Endothelial cell of umbilical vein (primary cell): ENCODE data around the gene GPRIN1. TPM values are rescaled to one million over a fixed set of nuclear protein-coding genes. Genes with fewer than 3 reads are reported as not detected.

Experiments
- BruUV-seq: library from RNA; stranded (reverse); fragments of 400-500 nt; replicated peaks from 2 replicates; lab custom pipeline; 2021; lab: Mats Ljungman, UMichigan
- CTCF ChIA-PET: fragments of 300-600, 350-600 bp; sonication (Branson Sonifier 250); formaldehyde crosslinking; loops from one replicate; lab custom pipeline; 2021; ENCODE audit warnings: antibody characterized with exemption, inconsistent platforms; lab: Charles Lee
- POLR2A ChIA-PET: fragments of 300-600, 350-600 bp; sonication (Branson Sonifier 250); formaldehyde crosslinking; loops from one replicate; lab custom pipeline; 2021; ENCODE audit warnings: antibody characterized with exemption, inconsistent platforms; lab: Charles Lee
- DNase-seq: peaks from one replicate; pipeline ENCODE4 v3.0.0-alpha.2; 2011; ENCODE audit warnings: low read depth, low spot score
- FAIRE-seq: peaks from 2 replicates; lab custom pipeline; 2011; peaks lifted over from hg19 to GRCh38; lab: Jason Lieb, UNC
- H2AFZ ChIP-seq: 2 replicates; pipeline ENCODE4 v1.6.0; 2012; ENCODE audit warnings: low read depth, low read length, control low read depth, inconsistent platforms
- H3K27ac ChIP-seq: 2 replicates; pipeline ENCODE4 v1.5.1; 2011; ENCODE audit warnings: low read depth, mild to moderate bottlenecking, control low read depth, low read length, moderate library complexity; ENCODE audit not compliant: insufficient read depth
- H3K27me3 ChIP-seq, 2 experiments: 2 replicates each; pipeline versions ENCODE4 v1.6.0 to v1.6.1; 2011; ENCODE audit warnings: low read length in 2 of 2, mixed read lengths in 1 of 2; ENCODE audit not compliant: control insufficient read depth in 2 of 2, insufficient read depth in 2 of 2
- H3K36me3 ChIP-seq, 2 experiments: 2 replicates in 1 of 2; 3 replicates in 1 of 2; pipeline ENCODE4 v1.5.1; 2011; ENCODE audit warnings: low read length in 2 of 2, mild to moderate bottlenecking in 1 of 2, moderate library complexity in 1 of 2; ENCODE audit not compliant: control insufficient read depth in 2 of 2, insufficient read depth in 2 of 2; ENCODE audit errors: extremely low read depth in 1 of 2
- H3K4me1 ChIP-seq: 3 replicates; pipeline ENCODE4 v1.5.1; 2011; ENCODE audit warnings: mild to moderate bottlenecking, low read length; ENCODE audit not compliant: control insufficient read depth, insufficient read depth; ENCODE audit errors: extremely low read depth
- H3K4me2 ChIP-seq: 2 replicates; pipeline ENCODE4 v1.6.1; 2011; ENCODE audit warnings: low read length, control low read depth, mixed read lengths; ENCODE audit not compliant: insufficient read depth
- H3K4me3 ChIP-seq, 3 experiments: fragments of 200-600 bp in 1 of 3; sonication (generic), shearing (Covaris generic) in 1 of 3; replicated peaks in 1 of 3; 2 replicates each; pipeline ENCODE4 v1.5.1; 2011 to 2016; ENCODE audit warnings: control low read depth in 3 of 3, low read length in 3 of 3, mild to moderate bottlenecking in 2 of 3, inconsistent platforms in 1 of 3, low read depth in 1 of 3, moderate library complexity in 1 of 3; ENCODE audit not compliant: insufficient read depth in 1 of 3
- H3K79me2 ChIP-seq: 2 replicates; pipeline ENCODE4 v1.6.0; 2012; ENCODE audit warnings: low read length, inconsistent platforms; ENCODE audit not compliant: control insufficient read depth, insufficient read depth
- H3K9ac ChIP-seq: replicated peaks from 2 replicates; pipeline ENCODE3; 2011; ENCODE audit warnings: low read length, control low read depth; ENCODE audit not compliant: insufficient read depth; ENCODE audit errors: extremely low read depth
- H3K9me1 ChIP-seq: replicated peaks from 3 replicates; pipeline ENCODE4 v1.6.0; 2011; ENCODE audit warnings: mild to moderate bottlenecking, low read length; ENCODE audit not compliant: control insufficient read depth, insufficient read depth; ENCODE audit errors: extremely low read depth
- H3K9me3 ChIP-seq: replicated peaks from 2 replicates; pipeline ENCODE4 v1.5.1; 2012; ENCODE audit warnings: low read length, inconsistent platforms; ENCODE audit not compliant: control insufficient read depth, insufficient read depth
- H4K20me1 ChIP-seq: replicated peaks from 2 replicates; pipeline ENCODE3; 2011; ENCODE audit warnings: mild to moderate bottlenecking, low read length; ENCODE audit not compliant: control insufficient read depth, insufficient read depth; ENCODE audit errors: extremely low read depth
- EZH2 ChIP-seq: IDR thresholded peaks from 2 replicates; pipeline ENCODE4 v1.6.1; 2012; ENCODE audit warnings: borderline replicate concordance, low read depth, mild to moderate bottlenecking, moderate library complexity, low read length, inconsistent platforms; ENCODE audit not compliant: severe bottlenecking
- FOS ChIP-seq: IDR thresholded peaks from 2 replicates; pipeline ENCODE4 v1.6.1; 2011; ENCODE audit warnings: mild to moderate bottlenecking, low read length, moderate library complexity, borderline replicate concordance; ENCODE audit not compliant: insufficient read depth
- GATA2 ChIP-seq: IDR thresholded peaks from 2 replicates; pipeline ENCODE4 v1.7.0; 2011; ENCODE audit warnings: low read depth, mild to moderate bottlenecking, moderate library complexity, mixed read lengths, low read length; ENCODE audit not compliant: insufficient read length, insufficient read depth
- MYC ChIP-seq: IDR thresholded peaks from one replicate; pipeline ENCODE4 v1.6.1; 2011; ENCODE audit warnings: mild to moderate bottlenecking, low read depth, low read length
- POLR2A ChIP-seq: IDR thresholded peaks from 2 replicates; pipeline ENCODE4 v1.6.1; 2012; ENCODE audit warnings: low read depth, mild to moderate bottlenecking, control low read depth, low read length
- POLR2AphosphoS5 ChIP-seq: IDR thresholded peaks from 2 replicates; pipeline ENCODE4 v1.6.1; 2012; ENCODE audit warnings: low read depth, mild to moderate bottlenecking, control low read depth, low read length, moderate library complexity; ENCODE audit not compliant: insufficient read depth
- dilution Hi-C: fragments of 300-500 bp; cut with MboI; formaldehyde crosslinking; loops from one replicate; pipeline ENCODE4 v1.15.0; 2019; ENCODE audit warnings: low sequenced_read_pairs; ENCODE audit not compliant: extremely low pct_ligation_motif_present
- intact Hi-C: fragments of 100-400 bp; cut with micrococcal nuclease; formaldehyde crosslinking; loops from one replicate; pipeline ENCODE4 v1.10.0; 2022
- polyA plus RNA-seq, 4 experiments: library from polyadenylated mRNA; depleted of rRNA in 3 of 4; stranded (reverse) in 3 of 4; unstranded in 1 of 4; fragments of >200 nt; gene quantifications; 2 replicates each; pipeline versions ENCODE4 v1.2.1 to v1.2.3, GENCODE V29; 2011 to 2012; ENCODE audit warnings: missing spikeins in 1 of 4
- total RNA-seq: library from RNA; stranded (reverse); gene quantifications from 2 replicates; pipeline ENCODE4 v1.2.3, GENCODE V29; 2021
- TF ChIP-seq, protein P1 (sequence below), 2 donors: IDR thresholded peaks; 1 replicate in 1 of 2; 2 replicates in 1 of 2; pipeline ENCODE4 v1.5.1; 2011; ENCODE audit warnings: low read length in 2 of 2, mild to moderate bottlenecking in 2 of 2, moderate library complexity in 2 of 2, control low read depth in 1 of 2, inconsistent platforms in 1 of 2, low read depth in 1 of 2; ENCODE audit not compliant: insufficient read depth in 1 of 2; ENCODE audit errors: extremely low read depth in 1 of 2

GPRIN1 gene
- total and polyA plus RNA-seq, 2 donors (not counting 3 experiments of a cell fraction or from before 2014, with no cell fraction given), result 2.4 to 10.4 TPM

GRCh38 chr5:176659512-176659839 is 49.5 kb upstream of the GPRIN1 start:
- DNase-seq (no peak), FAIRE-seq (no peak)
- H3K4me1 ChIP-seq, result no peaks in the 10 kb centered on the region
- H2AFZ ChIP-seq, result no peak overlapping the region
- BruUV-seq, result no TSS peak
- no peaks in the 10 kb centered on the region for H3K9me1 ChIP-seq
- CTCF ChIA-PET, result interaction anchor here (1.8 to 3.3 kb wide), 5 partner anchors 12 to 453 kb away, joined by 8 to 113 read pairs (median 20); partner anchors contain the start of genes HK3 and TSPAN17
- no peaks in the 10 kb centered on the region for H4K20me1 ChIP-seq
- H3K4me2 ChIP-seq, result no peak overlapping the region
- H3K36me3 ChIP-seq, result peaks cover 0 to 11% of the 10 kb centered on the region in 2 experiments
- peaks cover 0 to 2% of the 10 kb centered on the region in 2 experiments for H3K27me3 ChIP-seq
- dilution Hi-C loops (no loop called here), intact Hi-C loops (no loop called here)
- no peaks in the 10 kb centered on the region for H3K79me2 ChIP-seq
- no peaks in the 10 kb centered on the region for H3K9me3 ChIP-seq
- H3K27ac ChIP-seq, result no peak overlapping the region
- no peak overlapping the region for H3K9ac ChIP-seq
- POLR2A ChIA-PET, result no interaction called here
- TF ChIP-seq GATA2, result no peak
- no peak for TF ChIP-seq MYC
- TF ChIP-seq, protein P1, sequence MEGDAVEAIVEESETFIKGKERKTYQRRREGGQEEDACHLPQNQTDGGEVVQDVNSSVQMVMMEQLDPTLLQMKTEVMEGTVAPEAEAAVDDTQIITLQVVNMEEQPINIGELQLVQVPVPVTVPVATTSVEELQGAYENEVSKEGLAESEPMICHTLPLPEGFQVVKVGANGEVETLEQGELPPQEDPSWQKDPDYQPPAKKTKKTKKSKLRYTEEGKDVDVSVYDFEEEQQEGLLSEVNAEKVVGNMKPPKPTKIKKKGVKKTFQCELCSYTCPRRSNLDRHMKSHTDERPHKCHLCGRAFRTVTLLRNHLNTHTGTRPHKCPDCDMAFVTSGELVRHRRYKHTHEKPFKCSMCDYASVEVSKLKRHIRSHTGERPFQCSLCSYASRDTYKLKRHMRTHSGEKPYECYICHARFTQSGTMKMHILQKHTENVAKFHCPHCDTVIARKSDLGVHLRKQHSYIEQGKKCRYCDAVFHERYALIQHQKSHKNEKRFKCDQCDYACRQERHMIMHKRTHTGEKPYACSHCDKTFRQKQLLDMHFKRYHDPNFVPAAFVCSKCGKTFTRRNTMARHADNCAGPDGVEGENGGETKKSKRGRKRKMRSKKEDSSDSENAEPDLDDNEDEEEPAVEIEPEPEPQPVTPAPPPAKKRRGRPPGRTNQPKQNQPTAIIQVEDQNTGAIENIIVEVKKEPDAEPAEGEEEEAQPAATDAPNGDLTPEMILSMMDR (IDR thresholded peaks at IDR 0.05; ENCODE audit: extremely low read depth in 1 of 2, insufficient read depth in 1 of 2, low read depth in 1 of 2, low read length in 2 of 2), result no peak
- no peak for TF ChIP-seq FOS
- no peak for TF ChIP-seq EZH2
- TF ChIP-seq POLR2A, result no peak
- no peak for TF ChIP-seq POLR2AphosphoS5
- H3K4me3 ChIP-seq, result no peak overlapping the region
